Measurements from ENCODE around the gene NPBWR2.

DNA sequence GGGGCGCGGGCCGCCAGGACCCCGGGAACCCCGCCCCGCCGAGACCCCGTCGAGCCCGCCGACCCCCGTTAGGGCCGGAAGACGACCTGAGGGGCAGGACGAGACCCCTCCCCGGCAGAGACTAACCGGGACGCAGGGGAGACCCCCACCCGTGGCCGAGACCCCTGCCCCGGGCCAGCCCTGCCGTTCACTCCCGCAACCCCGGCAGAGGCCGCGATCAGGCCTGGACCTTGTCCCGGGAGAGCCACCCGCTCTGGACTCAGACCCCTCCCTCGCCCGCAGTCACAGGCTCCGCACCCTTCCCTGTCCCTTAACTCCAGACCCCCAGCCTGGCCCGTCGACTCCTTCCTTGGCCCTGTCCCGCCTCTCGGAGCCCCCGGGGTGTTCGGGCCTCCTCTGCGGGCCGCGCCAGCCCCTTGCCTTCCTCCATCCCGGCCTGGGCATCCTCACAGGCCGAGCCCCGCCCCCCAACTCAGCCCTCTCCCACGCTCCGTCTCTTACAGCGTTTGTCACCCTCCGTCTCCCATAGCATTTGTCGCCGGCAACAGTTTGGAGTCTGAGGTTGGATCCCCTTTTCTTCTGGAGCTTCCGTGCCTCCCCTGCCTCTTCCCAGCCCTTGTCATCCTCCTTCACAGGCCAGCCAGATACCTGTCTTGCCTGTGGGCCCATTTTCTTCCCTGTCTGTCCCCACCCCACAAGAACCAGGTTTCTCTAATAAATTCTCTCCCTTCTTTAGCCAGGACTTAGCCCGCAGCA, 43.8 kb downstream of the NPBWR2 start:
- TF ChIP-seq, protein P1, sequence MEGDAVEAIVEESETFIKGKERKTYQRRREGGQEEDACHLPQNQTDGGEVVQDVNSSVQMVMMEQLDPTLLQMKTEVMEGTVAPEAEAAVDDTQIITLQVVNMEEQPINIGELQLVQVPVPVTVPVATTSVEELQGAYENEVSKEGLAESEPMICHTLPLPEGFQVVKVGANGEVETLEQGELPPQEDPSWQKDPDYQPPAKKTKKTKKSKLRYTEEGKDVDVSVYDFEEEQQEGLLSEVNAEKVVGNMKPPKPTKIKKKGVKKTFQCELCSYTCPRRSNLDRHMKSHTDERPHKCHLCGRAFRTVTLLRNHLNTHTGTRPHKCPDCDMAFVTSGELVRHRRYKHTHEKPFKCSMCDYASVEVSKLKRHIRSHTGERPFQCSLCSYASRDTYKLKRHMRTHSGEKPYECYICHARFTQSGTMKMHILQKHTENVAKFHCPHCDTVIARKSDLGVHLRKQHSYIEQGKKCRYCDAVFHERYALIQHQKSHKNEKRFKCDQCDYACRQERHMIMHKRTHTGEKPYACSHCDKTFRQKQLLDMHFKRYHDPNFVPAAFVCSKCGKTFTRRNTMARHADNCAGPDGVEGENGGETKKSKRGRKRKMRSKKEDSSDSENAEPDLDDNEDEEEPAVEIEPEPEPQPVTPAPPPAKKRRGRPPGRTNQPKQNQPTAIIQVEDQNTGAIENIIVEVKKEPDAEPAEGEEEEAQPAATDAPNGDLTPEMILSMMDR (conservative IDR thresholded peaks at IDR 0.05; ENCODE audit: low read depth in 2 of 2) = no peak
- TF ChIP-seq, protein P2, sequence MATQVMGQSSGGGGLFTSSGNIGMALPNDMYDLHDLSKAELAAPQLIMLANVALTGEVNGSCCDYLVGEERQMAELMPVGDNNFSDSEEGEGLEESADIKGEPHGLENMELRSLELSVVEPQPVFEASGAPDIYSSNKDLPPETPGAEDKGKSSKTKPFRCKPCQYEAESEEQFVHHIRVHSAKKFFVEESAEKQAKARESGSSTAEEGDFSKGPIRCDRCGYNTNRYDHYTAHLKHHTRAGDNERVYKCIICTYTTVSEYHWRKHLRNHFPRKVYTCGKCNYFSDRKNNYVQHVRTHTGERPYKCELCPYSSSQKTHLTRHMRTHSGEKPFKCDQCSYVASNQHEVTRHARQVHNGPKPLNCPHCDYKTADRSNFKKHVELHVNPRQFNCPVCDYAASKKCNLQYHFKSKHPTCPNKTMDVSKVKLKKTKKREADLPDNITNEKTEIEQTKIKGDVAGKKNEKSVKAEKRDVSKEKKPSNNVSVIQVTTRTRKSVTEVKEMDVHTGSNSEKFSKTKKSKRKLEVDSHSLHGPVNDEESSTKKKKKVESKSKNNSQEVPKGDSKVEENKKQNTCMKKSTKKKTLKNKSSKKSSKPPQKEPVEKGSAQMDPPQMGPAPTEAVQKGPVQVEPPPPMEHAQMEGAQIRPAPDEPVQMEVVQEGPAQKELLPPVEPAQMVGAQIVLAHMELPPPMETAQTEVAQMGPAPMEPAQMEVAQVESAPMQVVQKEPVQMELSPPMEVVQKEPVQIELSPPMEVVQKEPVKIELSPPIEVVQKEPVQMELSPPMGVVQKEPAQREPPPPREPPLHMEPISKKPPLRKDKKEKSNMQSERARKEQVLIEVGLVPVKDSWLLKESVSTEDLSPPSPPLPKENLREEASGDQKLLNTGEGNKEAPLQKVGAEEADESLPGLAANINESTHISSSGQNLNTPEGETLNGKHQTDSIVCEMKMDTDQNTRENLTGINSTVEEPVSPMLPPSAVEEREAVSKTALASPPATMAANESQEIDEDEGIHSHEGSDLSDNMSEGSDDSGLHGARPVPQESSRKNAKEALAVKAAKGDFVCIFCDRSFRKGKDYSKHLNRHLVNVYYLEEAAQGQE (IDR thresholded peaks at IDR 0.05; ENCODE audit: unreplicated experiment) = no peak
- TF ChIP-seq POLR2AphosphoS5 (IDR thresholded peaks at IDR 0.05; ENCODE audit: low read depth) (no peak), EZH2 (IDR thresholded peaks at IDR 0.05; ENCODE audit: low read depth, unreplicated experiment) (no peak), CREB1 (CRISPR knock-in tag; IDR thresholded peaks at IDR 0.05; ENCODE audit: low read depth) (no peak), NANOG (IDR thresholded peaks at IDR 0.05; ENCODE audit: borderline replicate concordance) (no peak), EZH2phosphoT487 (IDR thresholded peaks at IDR 0.05; ENCODE audit: unreplicated experiment) (no peak), JUNB (IDR thresholded peaks at IDR 0.05; ENCODE audit: unreplicated experiment) (no peak), ZNF331 (CRISPR knock-in tag; IDR thresholded peaks at IDR 0.05; ENCODE audit: low read depth) (no peak)

Measured in GM23338 (cell line).